HG02759 (cell line): ENCODE data around the gene CEP350.

Experiments used
- ATAC-seq: cut with Tn5 transposase; IDR thresholded peaks from one replicate; pipeline ENCODE4 v1.9.1; 2021; ENCODE audit warnings: mild to moderate bottlenecking, moderate library complexity; ENCODE audit not compliant: unreplicated experiment

Gene CEP350

GRCh38 chr1:179954493-179955286 is at the start of gene CEP350:
Gene CEP350, plus strand, starts transcription at chr1:179954810. Its CDS starts 31,372 bp downstream, at chr1:179986182.
- peak; percentile 93 for ATAC-seq

- ATAC-seq, result no peak
Measured at GRCh38 chr1:179910934-179911333, 43.7 kb upstream of the CEP350 start.

- no peak for ATAC-seq
Measured at GRCh38 chr1:179911812-179912211, 42.8 kb upstream of the CEP350 start.

GRCh38 chr1:179917601-179918429 is 36.8 kb upstream of the CEP350 start:
- ATAC-seq, result no peak

- no peak for ATAC-seq
Measured at GRCh38 chr1:179921472-179921871, 33.1 kb upstream of the CEP350 start.

- no peak for ATAC-seq
Measured at GRCh38 chr1:179921981-179922872, 32.4 kb upstream of the CEP350 start.

GRCh38 chr1:179923029-179923428 is 31.6 kb upstream of the CEP350 start:
- no peak for ATAC-seq

GRCh38 chr1:179924268-179924667 is 30.3 kb upstream of the CEP350 start:
- no peak for ATAC-seq

- no peak for ATAC-seq
Measured at GRCh38 chr1:179925302-179925701, 29.3 kb upstream of the CEP350 start.

GRCh38 chr1:179925922-179926849 is 28.4 kb upstream of the CEP350 start:
- ATAC-seq, result no peak

- no peak for ATAC-seq
Measured at GRCh38 chr1:179926850-179927205, 27.8 kb upstream of the CEP350 start.

GRCh38 chr1:179929955-179930798 is 24.4 kb upstream of the CEP350 start:
- ATAC-seq, result no peak

GRCh38 chr1:179930867-179931266 is 23.7 kb upstream of the CEP350 start:
- ATAC-seq, result no peak

- ATAC-seq, result no peak
Measured at GRCh38 chr1:179933219-179933618, 21.4 kb upstream of the CEP350 start.

- ATAC-seq, result peak; percentile 45
Measured at GRCh38 chr1:179935909-179936496, 18.6 kb upstream of the CEP350 start.

GRCh38 chr1:179937668-179938254 is 16.8 kb upstream of the CEP350 start:
- ATAC-seq, result no peak

GRCh38 chr1:179938752-179939151 is 15.9 kb upstream of the CEP350 start:
- ATAC-seq, result no peak

GRCh38 chr1:179939941-179940340 is 14.7 kb upstream of the CEP350 start:
- ATAC-seq, result no peak
